Activated naive CD4-positive, alpha-beta T cell (primary cell): Measurements from ENCODE around the gene SLC9C2.
"Not testable (repeated sequence)": the region's sequence is repeated elsewhere in the genome, so short reads cannot be mapped to it uniquely, and the experiment has no call there.

ENCODE experiments used
- DNase-seq, 4 experiments: peaks; one replicate each; lab custom pipeline; 2025; lab: John Stamatoyannopoulos, UW

The SLC9C2 gene

GRCh38 chr1:173580071-173580470, 22.8 kb downstream of the SLC9C2 start:
- DNase-seq, result no peak

- DNase-seq, result no peak
These were observed 29.3 kb downstream of the SLC9C2 start for GRCh38 chr1:173573596-173573995.

DNA sequence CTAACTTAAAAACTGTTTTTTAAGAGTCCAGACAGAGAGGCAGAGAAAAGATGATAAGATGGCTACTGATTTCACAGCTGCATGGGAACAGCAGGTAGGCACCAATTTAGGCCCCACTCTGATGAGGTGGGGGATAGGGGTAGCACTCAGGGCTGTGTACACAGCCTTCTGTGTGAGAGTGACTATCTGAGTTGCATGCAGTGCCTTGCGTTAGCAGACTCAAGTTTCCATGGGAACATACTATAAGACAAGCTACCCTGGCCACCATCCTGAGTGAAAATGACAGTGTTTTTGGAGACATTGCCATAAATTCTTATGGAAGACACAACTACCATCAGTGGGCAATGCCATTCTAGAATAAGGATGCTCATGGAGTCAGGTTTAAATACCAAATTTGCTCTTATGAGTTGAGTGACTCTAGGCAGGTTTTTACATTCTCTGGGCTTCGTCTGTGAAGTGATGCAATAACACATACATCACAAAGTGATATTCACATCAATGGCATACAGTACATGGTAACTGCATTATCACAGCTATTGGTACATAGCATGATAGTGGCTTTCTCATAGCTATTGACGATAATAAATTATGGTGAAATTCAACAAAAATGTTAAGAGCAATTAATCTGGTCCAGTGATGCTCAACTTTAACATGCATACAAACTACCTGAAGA, 30.5 kb downstream of the SLC9C2 start:
- DNase-seq, result no peak

DNA sequence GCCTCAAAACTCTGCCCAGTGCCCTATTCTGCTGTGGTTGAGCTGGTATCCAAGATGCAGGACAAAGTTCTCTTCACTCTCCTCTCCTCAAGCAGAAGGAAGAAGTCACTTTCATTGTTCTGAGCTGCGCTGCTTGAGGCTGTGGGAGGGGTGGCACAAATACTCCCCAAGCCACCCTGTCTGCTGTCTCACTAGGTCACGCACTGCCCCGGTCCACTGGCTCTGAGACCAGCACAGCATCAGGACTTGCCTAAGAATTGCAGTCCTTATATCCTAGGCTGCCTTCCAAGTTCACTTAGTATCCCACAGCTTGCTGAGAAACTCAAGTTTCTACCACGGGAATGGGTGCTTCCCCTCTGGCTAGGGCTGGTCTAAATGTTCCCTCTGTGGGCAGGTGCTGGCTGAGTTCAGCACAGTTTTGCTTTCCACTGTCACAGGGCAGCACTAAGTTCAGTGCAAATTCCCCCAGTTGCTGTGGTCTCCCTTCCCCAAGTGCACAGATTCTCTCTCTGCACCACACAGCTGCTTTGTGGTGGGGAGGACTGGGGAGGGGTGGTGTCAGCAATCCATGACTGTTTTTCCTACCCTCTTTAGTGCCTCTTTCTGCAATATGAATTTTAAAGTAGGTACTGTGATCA, 32.4 kb downstream of the SLC9C2 start:
- DNase-seq, result no peak

DNA sequence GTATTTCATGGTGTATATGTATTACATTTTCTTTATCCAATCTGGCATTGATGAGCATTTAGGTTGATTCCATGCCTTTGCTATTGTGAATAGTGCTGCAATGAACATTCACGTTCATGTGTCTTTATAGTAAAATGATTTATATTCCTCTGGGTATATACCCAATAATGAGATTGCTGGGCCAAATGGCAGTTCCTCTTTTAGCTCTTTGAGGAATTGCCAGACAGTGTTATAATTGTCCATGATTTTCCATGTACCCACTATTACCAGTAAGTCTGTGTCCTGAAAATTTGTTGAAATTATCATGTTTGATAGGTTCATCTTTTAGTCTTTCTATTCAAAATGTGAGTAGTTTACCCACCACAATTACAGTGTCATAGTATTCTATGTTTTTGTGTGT, 34.4 kb downstream of the SLC9C2 start:
- DNase-seq, result no peak

- DNase-seq, result not testable (repeated sequence)
These were observed 39.0 kb downstream of the SLC9C2 start for GRCh38 chr1:173563846-173564245.

- no peak for DNase-seq
These were observed 40.1 kb downstream of the SLC9C2 start for GRCh38 chr1:173562813-173563212.

- no peak for DNase-seq
These were observed 41.6 kb downstream of the SLC9C2 start for GRCh38 chr1:173561263-173561662.

GRCh38 chr1:173560285-173560880, 42.5 kb downstream of the SLC9C2 start:
- no peak for DNase-seq

DNA sequence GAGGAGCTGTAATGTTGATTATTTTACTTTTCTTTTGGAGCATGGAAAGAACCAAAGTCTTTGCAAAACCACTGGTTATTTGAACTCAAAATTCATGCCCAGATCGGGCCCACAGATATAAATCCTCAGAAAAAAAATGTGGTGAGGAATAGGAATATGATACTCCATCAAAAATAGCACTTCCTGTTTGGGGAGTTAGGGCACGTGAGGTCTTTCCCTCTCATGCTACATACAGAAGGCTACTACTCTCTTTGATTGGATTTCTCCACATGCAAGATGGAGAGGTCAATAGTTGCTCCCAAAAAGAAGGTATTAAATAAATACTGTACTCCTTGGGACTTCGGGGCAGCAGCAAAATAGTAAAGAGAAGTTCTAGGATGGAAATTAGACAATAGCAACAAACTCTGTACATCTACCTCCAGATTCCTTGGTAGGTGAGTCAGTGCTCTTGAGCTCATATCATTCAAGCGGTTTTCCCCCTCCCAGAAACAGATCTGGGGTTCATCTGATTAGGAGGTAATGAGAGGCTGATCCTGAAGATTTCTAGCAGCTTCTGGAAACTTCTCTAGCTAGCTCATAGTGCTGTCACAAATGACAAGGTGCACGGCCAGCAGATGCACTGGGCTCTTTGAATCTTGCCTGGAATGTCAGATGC, 47.1 kb downstream of the SLC9C2 start:
- DNase-seq, result no peak

DNA sequence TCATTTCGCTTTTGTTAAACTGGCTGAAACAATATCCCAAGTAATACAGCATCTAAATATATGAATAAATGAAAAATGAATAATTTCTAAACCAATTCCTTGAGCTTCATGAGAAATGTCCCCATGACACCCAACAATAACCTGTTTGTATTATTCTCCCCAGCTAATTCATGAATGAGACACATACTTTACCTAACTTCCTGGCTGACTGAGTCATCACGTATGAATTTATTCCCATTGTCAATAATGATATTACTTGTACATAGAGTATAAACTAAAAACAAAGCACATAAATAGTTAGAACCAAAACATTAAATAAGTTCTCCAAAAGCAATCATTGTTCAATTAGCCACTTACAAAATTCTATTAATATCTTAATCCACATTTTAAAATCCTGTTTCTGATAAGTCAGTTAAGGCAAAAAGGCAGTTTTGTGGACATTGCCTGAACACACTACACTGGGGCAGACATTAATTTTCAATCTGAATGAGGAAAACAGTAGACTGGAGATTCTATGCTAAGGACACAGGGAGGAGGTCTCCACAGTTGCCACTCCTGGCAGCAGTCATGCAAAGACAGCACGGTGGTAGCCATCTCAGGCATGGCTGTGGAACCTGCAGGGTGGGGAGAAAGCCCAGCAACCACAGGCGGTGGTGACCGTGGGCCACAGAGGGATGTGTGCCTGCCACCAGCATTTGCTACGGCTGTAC, 48.2 kb downstream of the SLC9C2 start:
- DNase-seq, result no peak

GRCh38 chr1:173554089-173554488, 48.8 kb downstream of the SLC9C2 start:
- no peak for DNase-seq

DNA sequence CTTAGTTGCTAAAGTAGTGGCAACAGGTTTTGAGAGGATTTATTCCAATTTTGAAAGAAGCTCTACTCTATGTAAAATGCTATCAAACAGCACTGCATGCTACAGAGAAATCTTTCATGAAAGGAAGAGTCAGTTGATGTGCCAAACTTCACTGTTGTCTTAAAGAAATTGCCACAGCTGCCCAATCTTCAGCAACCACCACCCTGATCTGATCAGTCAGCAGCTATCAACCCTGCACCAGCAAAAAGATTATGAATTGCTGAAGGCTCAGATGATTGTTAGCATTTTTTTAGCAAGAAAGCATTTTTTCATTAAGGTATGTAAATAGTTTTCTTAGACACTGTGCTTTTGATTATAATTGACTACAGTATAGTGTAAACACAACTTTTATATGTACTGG, 49.6 kb downstream of the SLC9C2 start:
- DNase-seq, result no peak

DNA sequence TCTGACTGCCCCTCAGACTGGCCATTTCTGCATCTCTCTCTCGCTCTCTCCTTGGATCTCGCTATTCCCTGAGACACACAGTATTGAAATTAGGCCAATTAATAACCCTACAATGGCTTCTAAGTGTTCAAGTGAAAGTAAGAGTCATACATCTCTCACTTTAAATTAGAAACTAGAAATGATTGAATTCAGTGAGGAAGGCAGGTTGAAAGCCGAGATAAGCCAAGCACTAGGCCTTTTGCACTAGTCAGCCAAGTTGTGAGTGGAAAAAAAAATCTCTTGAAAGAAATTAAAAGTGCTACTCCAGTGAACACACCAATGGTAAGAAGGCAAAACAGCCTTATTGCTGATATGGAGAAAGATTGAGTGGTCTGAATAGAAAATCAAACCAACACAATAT, 51.2 kb downstream of the SLC9C2 start:
- DNase-seq, result no peak

GRCh38 chr1:173549813-173550212, 53.1 kb downstream of the SLC9C2 start:
- no peak for DNase-seq

GRCh38 chr1:173545688-173546087, 57.2 kb downstream of the SLC9C2 start:
- DNase-seq, result no peak

DNA sequence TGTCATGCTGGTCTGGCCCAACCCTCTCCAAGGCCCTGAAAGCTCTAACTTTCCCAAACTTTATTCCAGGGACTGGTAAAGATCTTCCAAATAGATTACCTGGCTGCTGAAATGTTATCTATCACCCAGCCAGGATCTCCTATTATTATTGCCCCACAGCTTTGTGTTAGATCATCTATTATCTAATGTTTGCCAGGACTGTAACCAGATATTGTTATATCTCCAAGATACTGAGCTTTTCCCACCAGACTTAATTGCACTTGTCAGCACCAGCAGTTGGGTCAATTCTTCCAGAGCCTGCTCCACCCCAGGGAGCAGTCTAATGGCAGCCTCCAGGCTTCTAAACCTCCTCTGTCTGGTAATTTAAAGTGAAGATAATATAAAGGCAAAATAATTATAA, 66.6 kb downstream of the SLC9C2 start:
- no peak for DNase-seq

DNA sequence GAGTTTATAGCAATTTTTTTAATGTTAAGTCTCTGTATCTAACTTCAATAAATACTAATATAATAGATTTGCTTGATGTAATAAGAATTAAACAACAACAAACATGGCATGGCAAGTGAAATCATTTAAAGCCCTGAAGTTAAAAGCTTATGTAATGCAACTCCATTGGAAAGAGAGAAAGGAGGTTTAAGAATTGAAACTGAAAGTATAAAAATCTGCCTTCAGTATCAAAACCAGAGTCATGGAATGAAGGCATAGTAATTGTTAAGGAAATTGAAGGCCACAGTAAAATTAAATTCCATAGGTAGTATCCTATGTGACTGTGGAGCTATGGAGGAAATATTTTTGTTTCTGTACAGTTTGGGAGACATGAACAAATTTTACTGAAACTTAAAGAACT, 70.6 kb downstream of the SLC9C2 start:
- DNase-seq, result no peak

- DNase-seq, result no peak
These were observed 71.8 kb downstream of the SLC9C2 start for GRCh38 chr1:173530795-173531693.

- no peak for DNase-seq
These were observed 73.8 kb downstream of the SLC9C2 start for GRCh38 chr1:173529106-173529505.

GRCh38 chr1:173527151-173527826, 75.6 kb downstream of the SLC9C2 start:
- DNase-seq, result no peak
